ENCODE measurements around the gene DGKG.

- TF ChIP-seq CTCF (IDR thresholded peaks at IDR 0.05) (no peak), JUND (IDR thresholded peaks at IDR 0.05) (no peak), TAF1 (IDR thresholded peaks at IDR 0.05; ENCODE audit: borderline replicate concordance, low read depth, low read length) (no peak), USF1 (IDR thresholded peaks at IDR 0.05; ENCODE audit: borderline replicate concordance, low read depth) (no peak), REST (IDR thresholded peaks at IDR 0.05; ENCODE audit: low read depth, low read length) (no peak), CHD2 (IDR thresholded peaks at IDR 0.05; ENCODE audit: low read length, partially characterized antibody) (no peak), GATA2 (CRISPR knock-in tag; IDR thresholded peaks at IDR 0.05) (no peak), GABPA (IDR thresholded peaks at IDR 0.05; ENCODE audit: low read depth) (no peak), RXRA (IDR thresholded peaks at IDR 0.05; ENCODE audit: borderline replicate concordance, low read depth) (no peak), MAX (IDR thresholded peaks at IDR 0.05; ENCODE audit: low read depth) (no peak), EZH2phosphoT487 (IDR thresholded peaks at IDR 0.05; ENCODE audit: borderline replicate concordance, low read depth) (no peak)
Measured at GRCh38 chr3:186318135-186318534, 43.9 kb downstream of the DGKG start.
